HCT116 (cell line): ENCODE data around the gene KDELR1. TPM values are rescaled to one million over a fixed set of nuclear protein-coding genes. Genes with fewer than 3 reads are reported as not detected.

ENCODE experiments used
- ATAC-seq: fragments of 200-7000 bp; cut with Tn5 transposase; 2 replicates; pipeline ENCODE4 v1.9.1; 2020; ENCODE audit warnings: mild to moderate bottlenecking, moderate library complexity
- BruUV-seq: library from RNA; stranded (reverse); fragments of 400-500 nt; replicated peaks from 2 replicates; lab custom pipeline; 2021; lab: Mats Ljungman, UMichigan
- CTCF ChIA-PET: fragments of 300-600 bp; sonication (Branson Sonifier 250); formaldehyde crosslinking; loops from one replicate; lab custom pipeline; 2021; ENCODE audit warnings: antibody characterized with exemption; lab: Charles Lee
- POLR2A ChIA-PET: fragments of 300-600, 350-600 bp; sonication (Branson Sonifier 250); formaldehyde crosslinking; loops from one replicate; lab custom pipeline; 2021; ENCODE audit warnings: antibody characterized with exemption; lab: Charles Lee
- RAD21 ChIA-PET, 2 experiments: fragments of 300-600 bp; sonication (Branson Sonifier 250); formaldehyde crosslinking; loops; one replicate each; lab custom pipeline; 2023; ENCODE audit warnings: low total read pairs in 2 of 2; ENCODE audit not compliant: uncharacterized antibody in 2 of 2, unreplicated experiment in 2 of 2, low non-redundant PET in 1 of 2; lab: Charles Lee
- DNase-seq: peaks from one replicate; pipeline ENCODE4 v3.0.0-alpha.2; 2010; ENCODE audit warnings: low read depth, low spot score
- H2AFZ ChIP-seq: fragments of 200-600 bp; shearing (Covaris generic), sonication (generic); 2 replicates; pipeline ENCODE4 v1.6.1; 2017; ENCODE audit warnings: low read depth, mixed run types, mixed read lengths, antibody characterized with exemption, low read length; ENCODE audit not compliant: poor library complexity, severe bottlenecking
- H3K27ac ChIP-seq: 2 replicates; pipeline ENCODE4 v1.5.1; 2012; ENCODE audit warnings: low read depth, low read length
- H3K27me3 ChIP-seq: fragments of 200-600 bp; sonication (generic); 2 replicates; pipeline ENCODE4 v1.6.1; 2016; ENCODE audit warnings: mixed run types, low read length, mixed read lengths; ENCODE audit not compliant: insufficient read depth
- H3K36me3 ChIP-seq, 2 experiments: fragments of 200-500 bp in 1 of 2; fragments of 200-600 bp in 1 of 2; sonication (Bioruptor generic) in 1 of 2; sonication (generic) in 1 of 2; 2 replicates each; pipeline versions ENCODE4 v1.5.1 to v1.6.1; 2014 to 2016; ENCODE audit warnings: low read length in 2 of 2, inconsistent platforms in 1 of 2, mixed read lengths in 1 of 2, mixed run types in 1 of 2; ENCODE audit not compliant: insufficient read depth in 2 of 2, control insufficient read depth in 1 of 2
- H3K4me1 ChIP-seq, 2 experiments: fragments of 200-600 bp in 1 of 2; sonication (generic) in 1 of 2; 2 replicates each; pipeline versions ENCODE4 v1.5.1 to v1.6.1; 2012 to 2017; ENCODE audit warnings: low read length in 2 of 2, inconsistent platforms in 1 of 2, mild to moderate bottlenecking in 1 of 2, mixed read lengths in 1 of 2, mixed run types in 1 of 2, moderate library complexity in 1 of 2; ENCODE audit not compliant: insufficient read depth in 2 of 2, control insufficient read depth in 1 of 2
- H3K4me2 ChIP-seq: fragments of 200-600 bp; sonication (generic); 2 replicates; pipeline ENCODE4 v1.6.1; 2017; ENCODE audit warnings: mixed run types, low read length, mixed read lengths
- H3K4me3 ChIP-seq, 2 experiments: fragments of 200-600 bp in 1 of 2; sonication (generic) in 1 of 2; replicated peaks in 1 of 2; 2 replicates each; pipeline ENCODE4 v1.5.1; 2011 to 2016; ENCODE audit warnings: low read length in 2 of 2, control low read depth in 1 of 2, low read depth in 1 of 2, mild to moderate bottlenecking in 1 of 2, mixed read lengths in 1 of 2, mixed run types in 1 of 2
- H3K79me2 ChIP-seq: fragments of 200-600 bp; sonication (generic); 2 replicates; pipeline ENCODE4 v1.6.1; 2017; ENCODE audit warnings: mild to moderate bottlenecking, mixed run types, low read length, moderate library complexity, mixed read lengths; ENCODE audit not compliant: insufficient read depth
- H3K9ac ChIP-seq: fragments of 200-600 bp; sonication (generic); 2 replicates; pipeline ENCODE4 v1.6.1; 2016; ENCODE audit warnings: low read length, mixed read lengths
- H3K9me2 ChIP-seq: fragments of 200-600 bp; sonication (generic), shearing (Covaris generic); 2 replicates; pipeline ENCODE4 v1.6.1; 2017; ENCODE audit warnings: mixed run types, mild to moderate bottlenecking, moderate library complexity; ENCODE audit not compliant: insufficient read depth
- H3K9me3 ChIP-seq, 2 experiments: fragments of 200-500 bp in 1 of 2; fragments of 200-600 bp in 1 of 2; sonication (Bioruptor generic) in 1 of 2; sonication (generic) in 1 of 2; 2 replicates each; pipeline ENCODE4 v1.6.1; 2014 to 2017; ENCODE audit warnings: low read length in 2 of 2, mixed read lengths in 2 of 2, inconsistent platforms in 1 of 2, low read depth in 1 of 2, mild to moderate bottlenecking in 1 of 2, mixed run types in 1 of 2, moderate library complexity in 1 of 2; ENCODE audit not compliant: control insufficient read depth in 1 of 2, insufficient read depth in 1 of 2
- H4K20me1 ChIP-seq: fragments of 200-600 bp; sonication (generic), shearing (Covaris generic); 2 replicates; pipeline ENCODE4 v1.6.1; 2017; ENCODE audit warnings: mixed run types, mild to moderate bottlenecking, moderate library complexity; ENCODE audit not compliant: insufficient read depth
- CBX3 ChIP-seq: IDR thresholded peaks from 2 replicates; pipeline ENCODE4 v1.6.1; 2012; ENCODE audit warnings: low read depth
- EGR1 ChIP-seq: IDR thresholded peaks from 2 replicates; pipeline ENCODE4 v1.6.1; 2012; ENCODE audit warnings: low read depth
- EZH2 ChIP-seq: fragments of 200-600 bp; sonication (generic); IDR thresholded peaks from 2 replicates; pipeline ENCODE4 v1.6.1; 2017; ENCODE audit warnings: antibody characterized with exemption, mixed run types
- EZH2phosphoT487 ChIP-seq: fragments of 200-600 bp; IDR thresholded peaks from 2 replicates; pipeline ENCODE4 v1.6.1; 2018; ENCODE audit warnings: antibody characterized with exemption, borderline replicate concordance
- FOSL1 ChIP-seq: IDR thresholded peaks from 2 replicates; pipeline ENCODE4 v1.6.1; 2012; ENCODE audit warnings: low read depth
- JUND ChIP-seq: IDR thresholded peaks from 2 replicates; pipeline ENCODE4 v1.6.1; 2012
- MAX ChIP-seq: IDR thresholded peaks from 2 replicates; pipeline ENCODE4 v1.6.1; 2012
- POLR2A ChIP-seq: IDR thresholded peaks from 2 replicates; pipeline ENCODE4 v1.7.0; 2011; ENCODE audit warnings: borderline replicate concordance; ENCODE audit not compliant: insufficient read depth, insufficient read length; ENCODE audit errors: extremely low read depth
- POLR2AphosphoS5 ChIP-seq: IDR thresholded peaks from 2 replicates; pipeline ENCODE4 v1.6.1; 2011; ENCODE audit warnings: mild to moderate bottlenecking, low read depth, low read length, moderate library complexity
- RAD21 ChIP-seq: IDR thresholded peaks from 2 replicates; pipeline ENCODE4 v1.6.1; 2012; ENCODE audit warnings: low read depth, mild to moderate bottlenecking
- SP1 ChIP-seq: IDR thresholded peaks from 2 replicates; pipeline ENCODE4 v1.6.1; 2012; ENCODE audit warnings: low read depth
- TCF7L2 ChIP-seq: IDR thresholded peaks from 2 replicates; pipeline ENCODE4 v1.7.0; 2011; ENCODE audit warnings: borderline replicate concordance, inconsistent platforms; ENCODE audit not compliant: insufficient read depth, insufficient read length; ENCODE audit errors: extremely low read depth
- intact Hi-C: fragments of 100-400 bp; cut with micrococcal nuclease; formaldehyde crosslinking; loops from 2 replicates; pipeline ENCODE4 v1.10.0; 2022
- total RNA-seq: library from RNA; stranded (reverse); gene quantifications from one replicate; pipeline ENCODE4 v1.2.1, GENCODE V29; 2021; ENCODE audit not compliant: unreplicated experiment
- TF ChIP-seq, protein P1 (sequence below), 3 experiments: fragments of 200-600 bp in 1 of 3; sonication (generic) in 1 of 3; IDR thresholded peaks in 2 of 3; conservative IDR thresholded peaks in 1 of 3; 2 replicates each; pipeline ENCODE4 v1.5.1; 2012 to 2017; ENCODE audit warnings: low read depth in 2 of 3, low read length in 2 of 3, antibody characterized with exemption in 1 of 3, borderline replicate concordance in 1 of 3, control low read depth in 1 of 3, mild to moderate bottlenecking in 1 of 3, mixed read lengths in 1 of 3, mixed run types in 1 of 3, moderate library complexity in 1 of 3; ENCODE audit not compliant: insufficient read depth in 1 of 3
- TF ChIP-seq, protein P2 (sequence below): IDR thresholded peaks from 2 replicates; pipeline ENCODE4 v1.6.1; 2011; ENCODE audit warnings: mild to moderate bottlenecking, low read length, moderate library complexity; ENCODE audit not compliant: insufficient replicate concordance; ENCODE audit errors: extremely low read depth

KDELR1 gene
- total RNA-seq, 1 experiment from 2014 or later, result 212 TPM

- BruUV-seq, result no TSS peak
- Histone ChIP-seq H3K9me3 (no peaks in the 10 kb centered on the region), H4K20me1 (no peaks in the 10 kb centered on the region), H3K27me3 (no peaks in the 10 kb centered on the region), H3K79me2 (peaks cover 7% of the 10 kb centered on the region; the same call in 1 of the 2 replicates), H3K27ac (no peak overlapping the region), H3K4me2 (no peak overlapping the region), H3K9ac (no peak overlapping the region), H3K4me3 (no peak overlapping the region), H2AFZ (no peak overlapping the region), H3K36me3 (peaks cover 31 to 39% of the 10 kb centered on the region in 2 experiments; a peak in 3 of 4 replicates), H3K9me2 (no peaks in the 10 kb centered on the region), H3K4me1 (peaks cover 13 to 21% of the 10 kb centered on the region in 2 experiments; a peak in 3 of 4 replicates)
- DNase-seq (no peak), ATAC-seq (no peak)
- TF ChIP-seq POLR2AphosphoS5, result no peak
- TF ChIP-seq RAD21, result no peak
- no peak for TF ChIP-seq POLR2A
- no peak for TF ChIP-seq EGR1
- ChIA-PET RAD21 (no interaction called here), POLR2A (no interaction called here), CTCF (no interaction called here)
- intact Hi-C loops, result no loop called here
Observed at GRCh38 chr19:48382286-48382685, 9.1 kb downstream of the KDELR1 start.

DNA sequence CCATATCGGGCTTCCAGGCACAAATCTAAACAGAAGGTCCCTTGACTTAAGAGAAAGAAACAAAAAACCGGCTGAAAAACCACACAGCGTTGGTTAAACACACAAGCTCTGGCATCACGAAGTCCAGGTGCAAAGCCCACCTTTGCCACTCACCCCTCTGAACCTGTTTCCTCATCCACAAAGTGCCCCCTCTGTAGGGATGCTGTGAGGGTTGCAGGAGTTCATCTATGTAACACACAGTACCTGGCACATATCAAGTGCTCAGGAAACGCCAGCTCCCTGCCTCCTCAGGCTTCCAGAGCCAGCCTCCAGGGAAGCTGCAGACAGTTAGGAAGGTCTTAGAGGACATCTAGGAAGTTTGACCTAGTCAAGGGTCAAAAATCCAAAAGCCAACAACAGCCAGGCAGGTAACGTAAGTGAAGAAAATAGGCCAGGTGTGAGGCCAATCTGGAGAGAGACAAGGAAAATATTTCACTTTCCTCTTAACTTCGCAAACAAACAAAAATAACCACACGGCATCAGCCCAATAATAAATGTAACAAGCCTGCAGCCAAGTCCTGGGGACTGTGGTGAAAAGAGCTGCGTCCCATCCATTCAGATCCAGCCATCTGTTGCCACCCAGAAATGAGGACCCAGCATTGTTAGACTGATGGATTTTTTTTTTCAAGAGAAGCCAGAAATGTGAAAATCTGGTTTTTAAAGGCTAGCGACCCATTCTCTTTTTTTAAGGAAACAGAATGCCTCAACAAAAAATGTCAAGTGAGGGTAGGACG, 10.0 kb downstream of the KDELR1 start:
- no peak; the same call in 1 of the 2 replicates for ATAC-seq
- TF ChIP-seq SP1 (no peak), FOSL1 (no peak), JUND (no peak), EZH2phosphoT487 (no peak), MAX (no peak), EZH2 (no peak), TCF7L2 (no peak), CBX3 (no peak)
- TF ChIP-seq, protein P1, sequence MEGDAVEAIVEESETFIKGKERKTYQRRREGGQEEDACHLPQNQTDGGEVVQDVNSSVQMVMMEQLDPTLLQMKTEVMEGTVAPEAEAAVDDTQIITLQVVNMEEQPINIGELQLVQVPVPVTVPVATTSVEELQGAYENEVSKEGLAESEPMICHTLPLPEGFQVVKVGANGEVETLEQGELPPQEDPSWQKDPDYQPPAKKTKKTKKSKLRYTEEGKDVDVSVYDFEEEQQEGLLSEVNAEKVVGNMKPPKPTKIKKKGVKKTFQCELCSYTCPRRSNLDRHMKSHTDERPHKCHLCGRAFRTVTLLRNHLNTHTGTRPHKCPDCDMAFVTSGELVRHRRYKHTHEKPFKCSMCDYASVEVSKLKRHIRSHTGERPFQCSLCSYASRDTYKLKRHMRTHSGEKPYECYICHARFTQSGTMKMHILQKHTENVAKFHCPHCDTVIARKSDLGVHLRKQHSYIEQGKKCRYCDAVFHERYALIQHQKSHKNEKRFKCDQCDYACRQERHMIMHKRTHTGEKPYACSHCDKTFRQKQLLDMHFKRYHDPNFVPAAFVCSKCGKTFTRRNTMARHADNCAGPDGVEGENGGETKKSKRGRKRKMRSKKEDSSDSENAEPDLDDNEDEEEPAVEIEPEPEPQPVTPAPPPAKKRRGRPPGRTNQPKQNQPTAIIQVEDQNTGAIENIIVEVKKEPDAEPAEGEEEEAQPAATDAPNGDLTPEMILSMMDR (IDR thresholded peaks at IDR 0.05 in 2 of 3, conservative IDR thresholded peaks at IDR 0.05 in 1 of 3; ENCODE audit: borderline replicate concordance in 1 of 3, insufficient read depth in 1 of 3, low read depth in 2 of 3, low read length in 2 of 3), result no peak
- TF ChIP-seq, protein P2, sequence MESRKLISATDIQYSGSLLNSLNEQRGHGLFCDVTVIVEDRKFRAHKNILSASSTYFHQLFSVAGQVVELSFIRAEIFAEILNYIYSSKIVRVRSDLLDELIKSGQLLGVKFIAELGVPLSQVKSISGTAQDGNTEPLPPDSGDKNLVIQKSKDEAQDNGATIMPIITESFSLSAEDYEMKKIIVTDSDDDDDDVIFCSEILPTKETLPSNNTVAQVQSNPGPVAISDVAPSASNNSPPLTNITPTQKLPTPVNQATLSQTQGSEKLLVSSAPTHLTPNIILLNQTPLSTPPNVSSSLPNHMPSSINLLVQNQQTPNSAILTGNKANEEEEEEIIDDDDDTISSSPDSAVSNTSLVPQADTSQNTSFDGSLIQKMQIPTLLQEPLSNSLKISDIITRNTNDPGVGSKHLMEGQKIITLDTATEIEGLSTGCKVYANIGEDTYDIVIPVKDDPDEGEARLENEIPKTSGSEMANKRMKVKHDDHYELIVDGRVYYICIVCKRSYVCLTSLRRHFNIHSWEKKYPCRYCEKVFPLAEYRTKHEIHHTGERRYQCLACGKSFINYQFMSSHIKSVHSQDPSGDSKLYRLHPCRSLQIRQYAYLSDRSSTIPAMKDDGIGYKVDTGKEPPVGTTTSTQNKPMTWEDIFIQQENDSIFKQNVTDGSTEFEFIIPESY, result no peak

More for the DNA sequence above, 10.0 kb downstream of the KDELR1 start:
- BruUV-seq, result no TSS peak
- no peak overlapping the region for H2AFZ ChIP-seq
- H3K9me2 ChIP-seq, result no peaks in the 10 kb centered on the region
- H3K9ac ChIP-seq, result no peak overlapping the region
- no peak overlapping the region for H3K4me2 ChIP-seq
- intact Hi-C loops, result no loop called here
- ChIA-PET RAD21 (no interaction called here), CTCF (interaction anchor here (1.0 kb wide), 1 partner anchor 10 kb away, joined by 3 read pairs; the partner anchor contains the start of gene KDELR1), POLR2A (interaction anchor here (0.7 to 0.8 kb wide), 2 partner anchors 10 to 238 kb away, joined by 6 read pairs; partner anchors contain the start of genes KDELR1, RPL18 and SPHK2)
- DNase-seq, result no peak
- no peaks in the 10 kb centered on the region for H4K20me1 ChIP-seq
- no peak overlapping the region for H3K4me3 ChIP-seq
- H3K27ac ChIP-seq, result no peak overlapping the region
- H3K36me3 ChIP-seq, result peaks cover 27 to 34% of the 10 kb centered on the region in 2 experiments; a peak in 3 of 4 replicates
- H3K4me1 ChIP-seq, result peaks cover 13 to 21% of the 10 kb centered on the region in 2 experiments; a peak in 3 of 4 replicates
- H3K27me3 ChIP-seq, result no peaks in the 10 kb centered on the region
- H3K9me3 ChIP-seq, result no peaks in the 10 kb centered on the region
- H3K79me2 ChIP-seq, result no peaks in the 10 kb centered on the region
